Stimulated activated CD4-positive, alpha-beta T cell treated with anti-CD3 and anti-CD28 coated beads, Interleukin-12 subunit alpha, Interleukin-12 subunit beta, amount 100 ng/mL, for 4 hours (primary cell): Measurements from ENCODE around the gene NPAS3.

Experiments
- DNase-seq: peaks from one replicate; pipeline ENCODE4 v3.0.0-alpha.2; 2020

NPAS3 gene

DNA sequence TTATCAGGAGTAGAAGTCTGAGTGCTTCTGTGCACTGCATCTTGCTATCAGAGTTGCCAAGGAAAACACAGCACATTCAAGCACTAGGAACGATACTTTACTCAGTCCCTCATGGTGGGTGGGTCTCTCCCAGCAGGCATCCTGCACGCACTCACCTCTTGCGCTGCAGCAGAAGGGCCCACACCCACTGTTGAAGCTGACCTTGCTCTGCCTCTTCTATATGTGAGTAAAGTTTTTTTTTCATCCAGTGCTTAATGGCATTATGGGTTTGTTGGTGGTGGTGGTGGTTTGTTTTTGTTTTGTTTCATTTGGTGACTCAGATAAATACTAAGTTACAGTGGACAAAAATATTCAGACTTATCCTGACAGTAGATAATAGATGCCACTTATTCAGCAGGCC, 663.7 kb downstream of the NPAS3 start:
- DNase-seq, result no peak

DNA sequence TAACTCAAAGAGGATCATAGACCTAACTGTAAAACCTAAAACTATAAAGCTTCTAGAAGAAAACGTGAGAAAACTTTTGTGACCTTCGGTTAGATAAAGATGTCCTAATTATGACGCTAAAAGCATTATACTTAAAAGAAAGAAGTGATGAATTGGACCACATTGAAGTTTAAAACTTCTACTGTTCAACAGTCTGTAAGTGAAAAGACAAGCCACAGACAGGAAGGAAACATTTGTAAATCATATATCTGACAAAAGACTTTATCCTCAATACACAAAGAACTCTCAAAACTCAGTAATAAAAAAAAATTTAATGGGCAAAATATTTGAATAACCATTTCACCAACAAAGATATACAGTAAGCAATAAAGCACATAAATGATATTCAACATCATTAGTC, 667.9 kb downstream of the NPAS3 start:
- DNase-seq, result no peak

DNA sequence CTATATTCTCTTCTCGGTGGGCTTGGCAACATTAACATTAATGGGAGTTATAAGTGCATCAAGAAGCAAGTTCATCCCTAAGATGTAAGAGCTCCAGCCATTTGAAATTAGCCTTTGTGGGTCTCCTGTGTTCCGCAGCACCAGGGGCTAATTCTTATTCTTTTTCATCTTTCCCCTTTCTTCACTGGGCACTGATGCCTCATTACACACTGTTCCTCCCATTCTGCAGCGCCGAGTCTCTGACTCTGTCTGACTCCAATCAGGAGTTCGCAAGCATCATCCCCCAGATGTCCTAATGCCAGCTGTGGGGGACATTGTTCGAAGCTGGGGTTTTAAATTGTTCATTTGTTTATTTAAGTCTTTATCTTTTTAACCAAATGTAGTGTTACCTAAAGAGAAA, 670.9 kb downstream of the NPAS3 start:
- DNase-seq, result no peak

DNA sequence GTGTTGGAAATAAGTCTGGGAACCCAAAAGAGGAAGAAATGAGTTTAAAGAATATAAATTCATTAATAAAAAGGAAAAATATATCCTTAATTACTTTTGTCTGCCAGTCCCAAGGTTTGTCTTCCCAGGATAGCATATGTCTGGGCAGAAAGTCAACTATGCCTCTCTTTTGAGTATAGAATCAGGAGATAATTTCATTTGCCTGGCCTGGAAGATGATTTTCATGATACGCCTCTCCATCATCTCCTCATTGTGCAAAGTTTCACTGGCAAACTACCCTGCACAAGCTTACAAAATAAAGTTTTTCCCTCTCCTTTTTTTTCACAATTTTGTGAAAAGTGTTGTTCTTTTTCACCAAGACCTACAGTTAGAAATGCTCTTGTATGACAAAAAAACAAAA, 671.4 kb downstream of the NPAS3 start:
- DNase-seq, result no peak

DNA sequence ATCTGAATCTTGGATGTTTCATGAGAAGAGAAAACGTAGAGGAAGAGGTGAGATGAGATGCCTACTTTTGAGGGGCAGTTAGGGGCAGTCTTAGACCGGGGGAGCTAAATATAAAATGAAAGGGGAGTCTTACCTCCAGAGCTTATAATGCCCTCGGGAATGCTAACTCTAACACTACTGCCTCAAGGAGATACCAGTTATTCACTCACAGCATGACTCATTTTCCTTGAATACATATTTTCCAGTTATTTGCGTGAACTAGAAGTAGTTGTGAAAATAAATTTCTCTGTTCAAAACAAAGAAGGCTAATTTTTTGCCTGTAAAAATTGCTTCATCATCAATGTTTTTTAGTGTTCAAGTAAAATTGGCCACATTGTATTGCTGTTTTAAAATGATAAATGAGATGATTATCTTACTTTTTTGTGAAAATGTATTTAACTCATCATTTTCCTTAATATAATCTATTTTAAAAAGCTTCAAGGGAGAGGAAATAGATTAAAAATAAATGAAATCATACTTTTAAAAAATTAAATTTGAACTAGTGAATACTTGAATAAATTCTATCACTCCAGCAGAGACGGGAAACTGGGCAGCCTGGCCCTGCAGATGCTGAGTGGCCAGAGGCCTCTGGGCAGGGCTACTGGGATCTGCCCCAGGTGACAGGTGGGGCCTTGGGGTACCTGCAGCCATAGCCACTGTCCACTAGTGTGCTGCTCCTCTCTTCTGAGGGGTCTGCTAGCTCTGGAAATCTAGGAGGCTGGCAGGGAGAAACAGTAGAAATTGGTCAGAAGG, 672.9 kb downstream of the NPAS3 start:
- no peak for DNase-seq

DNA sequence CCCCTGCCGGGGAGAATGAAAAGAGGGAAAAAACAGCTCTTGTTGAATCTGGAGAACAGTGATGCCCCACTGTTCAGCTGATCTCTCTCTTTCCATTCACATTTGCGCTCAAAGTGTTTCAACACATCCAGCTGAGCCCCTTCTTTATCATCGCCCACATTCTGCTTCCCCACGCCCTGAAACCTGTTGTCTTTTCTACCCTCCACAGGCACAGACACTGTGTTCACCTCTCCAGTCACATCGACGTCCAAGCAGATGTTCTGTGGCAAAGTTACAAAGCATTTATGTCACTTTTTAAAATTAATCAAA, 673.5 kb downstream of the NPAS3 start:
- no peak for DNase-seq

DNA sequence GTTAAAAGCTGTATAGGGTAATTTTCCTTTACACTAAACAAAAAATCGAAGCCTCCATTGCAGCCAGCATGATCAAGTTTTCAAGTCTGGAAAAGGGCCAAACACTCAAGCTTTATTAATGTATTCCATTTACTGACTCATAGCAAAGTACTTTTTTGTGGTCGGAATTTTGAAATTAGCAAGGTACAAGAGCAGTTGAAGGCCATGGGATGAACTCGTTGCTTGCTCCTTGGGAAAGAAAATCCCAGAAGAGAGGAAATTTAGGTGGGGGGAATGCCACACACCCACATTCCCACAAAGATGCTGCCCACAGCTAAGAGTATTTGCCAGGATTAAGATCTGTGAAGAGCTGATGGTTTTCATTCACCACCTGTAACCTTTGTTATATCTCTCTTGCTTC, 678.5 kb downstream of the NPAS3 start:
- no peak for DNase-seq

DNA sequence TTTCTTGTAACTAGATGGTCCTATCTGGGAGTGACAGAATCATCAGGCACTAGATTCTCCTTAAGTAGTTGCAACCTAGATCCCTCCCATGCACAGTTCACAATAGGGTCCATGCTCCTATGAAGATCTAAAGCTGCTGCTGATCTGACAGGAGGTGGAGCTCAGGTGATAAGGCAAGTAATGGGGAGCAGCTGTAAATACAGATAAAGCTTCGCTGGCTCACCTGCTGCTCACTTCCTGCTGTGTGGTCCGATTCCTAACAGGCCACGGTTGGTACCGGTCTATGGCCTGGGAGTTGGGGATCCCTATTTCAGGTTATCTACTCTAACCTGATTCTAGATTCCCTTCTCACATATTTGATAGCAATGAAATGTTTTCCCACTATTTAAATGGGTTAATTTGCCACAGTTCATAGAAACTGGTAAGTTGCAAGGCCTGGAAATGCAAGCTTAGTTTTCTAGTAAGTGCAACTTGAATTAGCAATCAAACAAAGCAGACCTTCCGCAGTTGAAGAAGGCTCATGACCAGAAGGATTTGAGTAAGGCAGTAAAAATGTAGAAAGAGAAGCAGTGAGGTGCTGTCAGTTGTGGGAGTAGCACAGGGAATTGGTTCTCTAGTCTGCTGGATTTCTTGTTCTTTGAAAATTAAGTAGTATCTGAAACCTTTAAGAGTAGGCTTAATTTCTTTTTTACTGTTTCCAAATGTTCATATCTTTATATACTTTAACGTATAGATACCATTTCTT, 679.9 kb downstream of the NPAS3 start:
- no peak for DNase-seq

DNA sequence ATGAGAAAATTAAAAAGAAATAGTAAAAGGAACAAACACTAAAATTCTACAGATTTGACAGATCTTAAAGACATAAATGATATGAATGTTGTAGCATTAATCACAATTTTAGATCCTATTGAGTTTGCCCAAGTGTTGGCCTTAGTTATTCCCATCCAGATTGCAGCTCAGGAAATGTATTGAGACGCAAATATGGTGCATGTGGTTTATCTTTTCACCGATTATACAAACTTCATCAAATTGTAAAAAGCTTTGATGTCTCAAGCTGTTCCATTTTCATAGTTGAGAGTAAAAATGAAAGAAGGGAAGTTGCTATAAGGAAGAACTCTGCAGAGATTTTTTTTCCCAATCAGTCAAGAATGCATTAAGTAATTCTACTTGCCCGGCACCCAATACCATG, 683.8 kb downstream of the NPAS3 start:
- no peak for DNase-seq

DNA sequence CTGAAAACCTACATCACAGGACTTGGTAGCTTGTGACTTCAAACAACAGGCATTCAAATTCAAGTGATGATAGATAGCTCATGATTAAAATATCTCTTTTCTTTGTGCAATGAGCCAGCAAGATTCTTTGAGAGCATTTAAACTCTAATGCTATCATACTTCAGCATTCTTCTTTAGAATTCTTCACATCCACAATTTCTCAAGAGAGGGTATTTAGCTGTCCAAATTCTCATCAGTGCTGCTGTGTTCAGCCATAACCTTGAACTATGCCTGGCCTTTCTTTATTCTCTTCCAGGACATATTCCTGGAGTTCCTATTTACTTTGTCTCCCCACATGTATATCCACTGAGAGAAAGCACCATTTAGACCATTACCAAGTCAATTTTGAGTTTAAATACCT, 691.1 kb downstream of the NPAS3 start:
- no peak for DNase-seq

DNA sequence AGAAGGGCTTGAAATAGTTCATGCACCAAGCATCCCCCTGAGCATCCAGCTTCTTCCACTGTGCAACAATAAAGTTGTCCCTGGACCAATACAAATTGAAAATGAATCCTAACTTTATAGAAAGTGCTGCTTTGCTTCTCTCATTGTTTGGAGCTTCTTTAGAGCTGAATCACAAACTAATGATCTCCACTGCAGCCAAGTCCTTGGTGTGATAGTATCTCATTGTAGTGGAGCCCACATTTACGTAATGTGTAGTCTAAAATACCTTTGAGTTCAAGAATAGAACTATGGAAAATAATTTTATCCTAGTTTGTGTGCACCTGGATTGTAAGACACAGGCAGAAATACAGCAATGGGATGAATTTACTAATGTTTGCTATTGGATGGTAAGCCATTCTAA, 692.3 kb downstream of the NPAS3 start:
- no peak for DNase-seq

DNA sequence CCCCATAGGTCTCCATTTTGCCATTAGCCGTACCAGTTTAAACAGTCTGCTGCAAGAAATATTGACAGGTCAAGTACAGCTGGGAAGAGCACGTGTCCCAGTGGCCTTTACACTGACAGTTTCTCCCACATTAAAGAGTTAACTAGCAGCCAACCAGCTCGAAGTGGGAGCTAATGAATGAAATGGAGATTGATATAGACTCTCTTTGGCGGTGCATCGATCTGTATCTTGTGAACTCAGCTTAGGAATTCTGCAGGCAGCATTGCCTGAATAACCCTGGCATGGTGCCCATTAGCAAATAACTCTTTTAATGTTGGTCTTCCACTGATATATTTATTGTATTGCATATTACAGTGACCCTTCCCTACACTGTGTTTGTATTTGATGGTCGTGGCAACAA, 692.8 kb downstream of the NPAS3 start:
- no peak for DNase-seq

DNA sequence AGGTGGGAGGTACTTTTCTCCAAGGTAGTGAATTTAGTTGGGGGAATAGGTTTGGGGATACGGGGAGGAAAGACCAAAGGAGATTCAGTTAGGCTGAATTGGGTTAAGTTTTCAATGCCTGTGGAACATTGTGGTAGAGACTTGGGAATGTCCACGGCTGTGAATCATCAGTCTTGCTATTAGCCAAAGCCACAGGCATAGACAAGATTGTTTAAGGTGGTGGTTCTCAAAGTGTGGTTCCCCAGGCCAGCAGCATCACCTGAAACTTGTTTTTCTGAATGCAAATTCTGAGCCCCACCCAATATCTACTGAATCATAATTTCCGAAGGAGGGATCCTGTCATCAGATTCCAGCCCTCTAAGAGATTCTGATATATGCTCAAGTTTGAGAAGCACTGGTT, 696.0 kb downstream of the NPAS3 start:
- DNase-seq, result no peak

DNA sequence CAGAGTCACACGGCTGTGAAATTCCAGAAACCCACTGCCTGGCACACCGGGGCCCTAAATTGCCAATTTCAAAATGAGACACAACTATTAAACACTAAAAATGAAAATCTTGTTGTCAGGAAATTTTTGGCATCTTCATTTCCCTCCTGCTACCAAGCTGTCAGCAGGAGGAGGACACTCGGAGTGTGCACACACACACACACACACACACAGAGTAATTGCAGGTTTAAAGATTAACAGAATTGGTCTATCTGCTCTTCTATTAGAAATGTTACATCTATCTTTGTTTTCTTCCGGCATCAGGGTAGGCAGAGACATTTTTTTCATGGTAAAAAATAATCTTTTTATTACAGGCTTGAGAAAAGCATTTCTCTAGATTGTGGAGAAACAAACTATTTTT, 698.0 kb downstream of the NPAS3 start:
- no peak for DNase-seq

DNA sequence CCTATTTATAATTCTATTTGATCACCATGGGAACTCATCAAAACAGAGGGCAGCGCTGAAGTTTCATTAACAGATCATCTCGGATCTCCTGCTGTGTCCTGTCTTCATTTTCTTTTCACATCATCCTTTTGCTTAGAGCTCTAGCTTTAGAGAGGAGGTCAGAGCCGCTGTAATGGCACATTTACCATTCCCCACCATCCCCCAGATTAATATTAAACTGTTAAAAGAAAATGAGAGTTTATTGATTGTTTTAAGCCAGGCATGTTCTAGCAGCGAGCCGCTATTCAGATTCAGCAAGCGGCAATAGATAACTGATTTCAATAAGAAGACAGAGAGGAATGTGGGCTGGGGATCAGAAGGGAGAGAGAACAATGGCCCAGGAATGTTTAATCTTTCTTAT, 703.4 kb downstream of the NPAS3 start:
- DNase-seq, result no peak

DNA sequence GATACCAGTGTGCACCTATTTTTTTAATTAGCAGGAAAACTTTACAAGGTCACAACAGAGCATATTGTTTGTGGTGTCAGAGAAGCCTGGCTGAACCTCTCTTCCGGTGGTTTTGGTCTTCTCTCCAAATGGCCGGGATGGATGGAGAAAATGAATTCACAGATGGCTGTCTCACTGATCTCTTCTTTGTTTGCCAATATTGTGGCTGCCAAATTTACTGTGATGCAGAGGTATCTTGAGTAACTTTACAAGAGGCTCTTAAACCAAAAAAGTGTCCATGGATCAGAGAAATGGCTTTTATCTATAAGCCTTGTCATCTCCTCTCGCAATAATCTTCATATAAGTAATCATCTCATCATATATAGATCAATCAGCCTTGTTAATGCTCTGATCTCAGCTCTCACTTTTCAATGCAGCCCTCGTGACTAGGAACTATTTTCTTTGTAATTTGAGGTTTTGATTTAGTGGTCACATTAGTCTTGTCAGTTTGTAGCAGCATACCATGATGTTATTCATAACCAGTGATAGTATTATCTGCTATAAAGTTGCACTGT, 704.1 kb downstream of the NPAS3 start:
- DNase-seq, result no peak

DNA sequence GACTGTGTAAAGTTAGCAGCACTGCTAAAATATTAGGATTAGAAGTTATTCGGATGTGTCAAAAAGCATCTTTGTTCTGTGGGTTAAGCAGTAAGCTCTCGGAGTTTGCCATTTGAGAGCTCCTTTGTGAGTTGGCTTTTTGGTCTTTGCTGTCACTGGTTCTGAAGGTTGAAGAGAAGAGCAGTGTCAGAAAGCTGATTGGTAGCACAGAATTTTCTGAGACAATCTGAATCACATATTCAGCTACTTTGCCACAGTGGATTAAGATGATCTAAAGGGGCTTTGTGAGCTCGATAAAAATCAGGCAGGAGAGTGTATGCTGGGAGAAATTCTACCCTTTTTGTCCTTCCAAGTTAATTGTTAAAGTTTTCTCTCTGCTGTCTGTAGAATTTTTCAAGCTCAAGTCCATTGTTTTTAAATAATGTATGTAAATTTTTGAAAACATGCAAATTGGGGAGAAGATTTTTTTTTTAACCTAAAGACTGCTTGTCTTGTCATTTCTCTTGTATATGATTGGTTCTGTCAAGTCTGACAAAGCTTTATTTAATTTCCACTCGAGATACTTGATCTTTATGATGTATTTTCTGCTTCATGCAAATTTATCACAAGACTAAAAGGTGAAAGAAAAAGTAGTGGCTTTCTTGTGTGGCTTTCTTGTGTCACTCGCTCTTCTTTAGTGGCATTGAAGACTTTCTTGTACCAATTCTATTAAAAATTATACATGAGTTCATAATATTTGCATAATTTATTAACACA, 704.9 kb downstream of the NPAS3 start:
- no peak for DNase-seq

DNA sequence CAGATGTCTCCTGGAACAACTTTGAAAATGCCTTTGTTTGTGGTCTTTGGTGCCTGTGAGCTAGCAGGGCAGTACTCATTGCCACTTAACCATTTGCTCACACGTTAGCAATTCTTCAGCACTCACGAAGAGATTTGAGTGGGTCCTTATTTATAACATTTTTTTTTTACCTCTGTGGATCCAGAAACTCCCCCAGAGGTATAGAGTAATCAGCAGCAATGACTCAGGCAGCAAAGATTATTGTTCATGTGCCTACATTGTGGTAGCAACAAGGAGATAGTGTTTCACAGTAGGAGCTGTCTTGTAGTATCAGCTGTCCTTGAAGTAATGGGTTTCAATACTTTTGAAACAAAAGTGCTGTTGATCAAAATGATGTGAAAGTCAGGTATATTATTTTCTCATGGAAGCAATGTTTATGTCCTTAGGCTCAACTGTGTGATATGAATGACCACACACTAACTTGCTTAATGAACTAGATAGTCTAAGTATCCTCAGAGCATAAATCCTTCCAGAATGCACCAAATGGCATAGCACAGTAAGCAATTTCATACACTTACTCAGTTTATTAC, 708.1 kb downstream of the NPAS3 start:
- DNase-seq, result no peak

DNA sequence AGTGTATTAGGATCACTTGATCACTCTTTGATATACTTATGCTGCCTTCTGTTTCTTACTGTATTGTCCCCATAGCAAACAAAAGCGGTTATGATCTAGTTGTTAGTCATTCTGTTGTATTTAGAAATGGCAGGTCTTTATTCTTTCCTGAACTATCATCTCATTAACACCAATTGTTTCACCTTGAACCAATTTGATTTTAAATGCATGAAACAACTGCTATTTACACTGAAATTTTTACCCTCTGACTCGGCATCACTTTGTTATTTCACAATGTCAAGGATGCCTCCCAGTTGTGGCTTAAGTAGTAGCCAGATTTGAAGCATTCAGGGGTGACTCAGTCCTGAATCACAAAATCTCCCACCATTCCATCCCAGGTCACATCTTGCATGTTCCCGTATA, 708.7 kb downstream of the NPAS3 start:
- DNase-seq, result no peak

DNA sequence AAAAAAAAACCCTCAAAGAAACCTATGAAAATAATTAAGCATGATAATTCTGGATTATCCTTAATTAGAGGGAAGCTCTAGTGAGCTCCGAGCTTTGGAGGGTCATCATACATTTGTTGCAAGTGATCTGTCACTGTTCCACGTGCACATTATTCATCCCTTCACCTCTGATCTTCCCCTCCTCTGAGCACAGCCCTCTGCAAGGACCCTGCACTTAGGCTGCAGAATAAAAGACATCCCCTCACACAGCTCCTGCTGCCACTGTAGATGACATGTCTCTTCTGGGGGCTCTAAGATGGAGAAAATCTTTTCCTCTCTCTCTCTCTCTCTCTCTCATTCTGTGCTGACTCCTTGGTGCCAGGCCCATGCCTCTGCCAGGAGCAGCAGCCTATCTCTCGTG, 711.8 kb downstream of the NPAS3 start:
- no peak for DNase-seq

DNA sequence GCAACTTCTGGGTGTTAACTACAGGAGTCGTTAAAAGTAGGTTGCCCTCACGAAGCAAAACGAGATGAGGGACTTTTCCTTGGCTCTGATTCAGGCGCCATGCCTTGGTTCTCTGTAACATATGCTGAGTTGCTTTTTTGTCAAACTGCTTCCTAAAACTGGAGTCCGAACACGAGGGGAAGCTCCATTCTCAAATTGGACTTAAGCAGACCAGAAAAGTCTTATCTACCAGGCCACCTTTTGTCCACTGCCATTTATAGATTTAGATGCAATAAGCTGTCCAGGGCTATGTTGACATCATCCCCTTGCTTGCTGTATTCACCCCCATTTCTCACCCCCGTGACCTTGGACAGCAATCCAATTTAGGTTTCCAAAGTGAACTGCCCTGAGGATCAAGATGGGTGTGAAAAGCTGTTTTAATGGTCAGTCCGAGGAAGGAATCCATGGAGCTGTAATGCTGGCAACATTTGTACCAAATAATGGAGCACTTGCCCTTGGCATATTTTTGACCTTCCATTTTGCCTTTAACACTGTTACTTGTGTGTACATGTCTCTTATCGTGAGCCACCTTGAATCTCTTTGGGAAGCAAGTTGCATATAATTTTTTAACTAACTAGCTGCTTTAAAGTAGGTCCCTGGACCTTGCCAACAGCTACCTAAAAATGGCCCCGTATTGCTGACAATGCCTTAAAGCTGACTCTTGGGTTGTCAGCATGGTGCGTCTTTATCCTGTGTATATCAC, 714.1 kb downstream of the NPAS3 start:
- no peak for DNase-seq

DNA sequence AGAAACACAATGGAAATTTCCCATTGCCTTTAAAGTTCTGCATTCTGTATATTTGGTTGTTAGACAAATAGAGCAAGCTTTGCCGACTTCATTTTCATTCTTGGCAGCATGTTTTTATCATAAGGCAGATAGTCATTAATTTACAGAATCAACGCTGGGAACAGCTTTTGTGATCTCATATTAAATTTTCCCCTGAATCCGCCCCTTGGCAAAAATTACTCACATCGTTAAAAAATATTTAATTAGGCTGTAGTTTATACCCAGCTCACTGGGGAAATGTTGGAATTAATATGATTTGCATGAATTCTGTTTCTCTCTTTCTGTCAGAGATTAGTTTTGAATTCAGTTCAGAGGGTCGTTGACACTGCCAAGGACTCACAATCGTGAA, 714.6 kb downstream of the NPAS3 start:
- no peak for DNase-seq

DNA sequence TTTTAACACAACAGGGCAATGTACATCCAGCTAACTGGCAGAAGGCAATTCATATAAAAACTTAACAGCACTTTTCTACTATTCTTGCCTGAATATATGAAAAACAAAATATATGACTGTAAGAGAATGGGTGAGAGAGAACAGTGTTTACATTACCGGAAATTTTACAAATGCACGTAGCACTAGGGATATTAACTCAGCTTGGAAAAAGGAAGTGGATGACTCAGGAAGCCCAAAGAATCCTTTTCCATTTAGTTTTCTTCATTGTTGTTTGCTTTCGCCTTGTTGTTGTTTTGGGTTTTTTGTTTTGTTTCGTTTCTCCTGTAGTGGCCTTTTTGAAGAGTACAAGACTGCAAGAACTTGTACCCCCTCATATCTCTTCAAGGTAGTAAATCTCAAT, 716.7 kb downstream of the NPAS3 start:
- DNase-seq, result no peak
